ENCODE data around the gene ECM2. TPM values are rescaled to one million over a fixed set of nuclear protein-coding genes. Genes with fewer than 3 reads are reported as not detected.

ECM2 gene
- total and polyA plus RNA-seq, 2 of the 8 experiments (the other 6 are each of a cell fraction or from before 2014, with no cell fraction given) = not detected

DNA sequence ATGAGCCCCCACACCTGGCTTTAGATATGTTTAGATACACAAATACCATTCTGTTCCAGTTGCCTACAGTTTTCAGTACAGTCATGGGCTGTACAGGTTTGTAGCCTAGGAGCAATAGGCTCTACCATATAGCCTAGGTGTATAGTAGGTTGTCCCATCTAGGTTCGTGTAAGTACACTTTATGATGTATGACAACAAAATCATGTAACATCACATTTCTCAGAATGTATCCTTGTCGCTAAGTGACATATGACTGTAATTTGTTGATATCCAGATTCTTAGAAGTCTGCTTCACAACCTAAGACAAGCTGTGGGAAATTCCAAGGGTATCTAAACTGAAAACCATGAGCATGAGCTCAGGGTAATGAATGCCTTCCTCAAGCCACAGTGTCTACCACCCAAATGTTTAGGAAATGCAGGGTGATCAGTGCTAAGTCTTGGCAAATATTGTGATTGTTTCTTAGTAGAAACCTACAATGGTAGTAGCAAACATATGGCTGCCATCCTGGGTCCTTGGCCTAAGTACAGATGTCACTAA, 8.4 kb downstream of the ECM2 start:
- Histone ChIP-seq H3K9me3 (ENCODE audit: insufficient read depth in 2 of 2, low read depth in 1 of 2, low read length in 1 of 2) (no peaks in the 10 kb centered on the region), H2BK12ac (ENCODE audit: low read depth, low read length) (no peak overlapping the region), H3K23me2 (ENCODE audit: low read depth, low read length) (no peaks in the 10 kb centered on the region), H4K8ac (ENCODE audit: extremely low read depth, insufficient read depth, low read length) (no peak overlapping the region), H3K18ac (ENCODE audit: extremely low read depth, low read length) (no peak overlapping the region), H3K79me1 (ENCODE audit: low read depth, low read length) (no peaks in the 10 kb centered on the region), H3K27me3 (replicated peaks in 1 of 4; ENCODE audit: control insufficient read depth in 3 of 4, extremely low read depth in 1 of 4, insufficient read depth in 3 of 4, low read length in 3 of 4) (no peaks in the 10 kb centered on the region), H2BK15ac (ENCODE audit: low read length) (no peak overlapping the region), H3K79me2 (ENCODE audit: control insufficient read depth in 1 of 2, insufficient read depth in 2 of 2, low read length in 2 of 2) (no peaks in the 10 kb centered on the region), H3K14ac (ENCODE audit: insufficient read length) (no peak overlapping the region), H3K36me3 (ENCODE audit: control insufficient read depth in 2 of 4, insufficient read depth in 4 of 4, low read length in 3 of 4) (no peaks in the 10 kb centered on the region), H2AFZ (ENCODE audit: low read length) (no peak overlapping the region), H4K20me1 (replicated peaks in 1 of 2; ENCODE audit: control insufficient read depth in 1 of 2, insufficient read depth in 2 of 2, low read length in 2 of 2) (no peaks in the 10 kb centered on the region), H3K4me3 (ENCODE audit: extremely low read depth in 1 of 4, insufficient read depth in 2 of 4, low read depth in 3 of 4, low read length in 4 of 4) (no peak overlapping the region), H3K4ac (replicated peaks; ENCODE audit: insufficient read length, low read depth, low read length) (no peak overlapping the region), H2BK20ac (ENCODE audit: low read length) (no peak overlapping the region), H3K4me1 (replicated peaks in 1 of 4; ENCODE audit: control insufficient read depth in 3 of 4, insufficient read depth in 4 of 4, low read length in 3 of 4) (no peaks in the 10 kb centered on the region), H4K91ac (replicated peaks; ENCODE audit: insufficient read length, low read length) (no peak overlapping the region), H4K5ac (ENCODE audit: insufficient read length, low read depth, low read length) (no peak overlapping the region), H3K9ac (replicated peaks in 1 of 4; ENCODE audit: extremely low read depth in 1 of 4, low read depth in 3 of 4, low read length in 3 of 4) (no peak overlapping the region), H3K4me2 (ENCODE audit: insufficient read depth in 1 of 2, low read depth in 2 of 2, low read length in 2 of 2) (no peak overlapping the region), H3K56ac (replicated peaks; ENCODE audit: insufficient read length, low read depth, low read length) (no peak overlapping the region), H3K23ac (ENCODE audit: insufficient read length) (no peak overlapping the region), H2BK120ac (replicated peaks; ENCODE audit: low read depth, low read length) (no peak overlapping the region), H2BK5ac (ENCODE audit: low read depth, low read length) (no peak overlapping the region), H2AK5ac (ENCODE audit: low read depth, low read length) (no peak overlapping the region), H3K27ac (ENCODE audit: low read depth, low read length) (no peak overlapping the region)
- CTCF ChIA-PET (ENCODE audit: partially characterized antibody) = interaction anchor here (0.6 to 1.5 kb wide), 3 partner anchors 10 to 87 kb away, joined by 3 read pairs; no protein-coding TSS in a partner anchor
- no peak for TF ChIP-seq KDM4A (IDR thresholded peaks at IDR 0.05; ENCODE audit: low read depth, low read length, severe bottlenecking)
- WGBS, 2 experiments (ENCODE audit: extremely low coverage in 1 of 2, insufficient coverage in 1 of 2, insufficient read length in 1 of 2, insufficient replicate concordance in 2 of 2, low coverage in 1 of 2, low lambda C conversion rate in 2 of 2, missing lambda C conversion rate in 1 of 2) = 79% methylated on average over 2 of the region's 2 CpGs; no CpG with 5 or more reads in 1 of the 2 experiments
- FAIRE-seq = no peak
- POLR2A ChIA-PET (ENCODE audit: partially characterized antibody) = no interaction called here
- DNase-seq (ENCODE audit: low read depth in 1 of 2, low spot score in 2 of 2) = no peak
